GM10847 (cell line): ENCODE measurements around the gene UBTF.

Experiments
- POLR2A ChIP-seq: IDR thresholded peaks from 2 replicates; pipeline ENCODE4 v1.6.1; 2011; ENCODE audit not compliant: insufficient read length; ENCODE audit errors: extremely low read depth

UBTF gene

GRCh38 chr17:44222112-44222869, 2.8 kb upstream of the UBTF start:
- TF ChIP-seq POLR2A = no peak

- TF ChIP-seq POLR2A = no peak
These were observed 2.3 kb upstream of the UBTF start for GRCh38 chr17:44221862-44222111.

- TF ChIP-seq POLR2A = no peak
These were observed 1.8 kb upstream of the UBTF start for GRCh38 chr17:44221084-44221861.

DNA sequence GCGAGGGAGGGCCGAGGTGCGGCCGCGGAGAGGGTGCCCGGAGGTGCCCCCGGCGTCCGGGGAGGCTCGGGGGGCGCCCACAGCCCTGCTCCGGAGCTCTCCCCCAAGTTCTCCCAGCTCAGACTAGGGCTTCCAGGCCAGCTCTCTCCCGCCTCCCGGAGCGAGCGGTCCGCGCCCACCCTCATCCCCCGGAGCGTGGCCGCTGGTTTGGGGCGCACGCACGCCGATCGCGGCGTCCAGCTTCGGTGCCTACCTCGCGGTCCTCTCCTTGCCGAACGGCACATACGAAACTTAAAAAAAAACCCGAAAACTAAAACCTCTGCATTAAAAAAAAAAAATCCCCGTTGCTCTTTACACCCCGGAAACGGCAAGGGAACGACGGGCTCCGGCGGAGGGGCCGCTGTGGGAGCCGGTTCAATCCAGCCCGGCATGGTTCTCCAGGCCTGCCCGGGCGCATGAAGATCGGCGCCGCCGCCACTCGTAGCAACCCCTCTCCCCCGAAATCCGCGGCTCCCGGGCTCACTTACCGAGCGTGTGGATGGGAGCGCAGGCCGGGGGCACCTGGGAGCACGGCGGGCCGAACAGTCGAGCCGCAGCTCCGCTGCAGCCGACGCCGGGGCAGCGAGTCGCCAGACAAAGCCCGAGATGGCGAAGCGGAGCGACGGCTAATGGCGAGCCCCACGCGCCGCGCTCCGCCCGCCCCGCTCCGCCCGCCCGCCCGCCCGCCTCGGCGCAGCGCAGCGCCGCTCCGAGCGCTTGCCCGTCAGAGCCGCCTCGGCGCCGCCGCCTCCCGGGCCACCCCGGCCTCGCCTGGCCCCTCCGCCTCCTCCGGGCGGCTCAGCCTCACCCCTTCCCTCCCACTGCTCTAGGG, 973 bp upstream of the UBTF start:
- no peak for TF ChIP-seq POLR2A

- TF ChIP-seq POLR2A = peak; percentile 20
These were observed 313 bp downstream of the UBTF start for GRCh38 chr17:44219108-44219615.

- peak; percentile 68 for TF ChIP-seq POLR2A
These were observed 949 bp downstream of the UBTF start for GRCh38 chr17:44218344-44219107.

- TF ChIP-seq POLR2A = no peak
These were observed 1.6 kb downstream of the UBTF start for GRCh38 chr17:44217738-44218343.

DNA sequence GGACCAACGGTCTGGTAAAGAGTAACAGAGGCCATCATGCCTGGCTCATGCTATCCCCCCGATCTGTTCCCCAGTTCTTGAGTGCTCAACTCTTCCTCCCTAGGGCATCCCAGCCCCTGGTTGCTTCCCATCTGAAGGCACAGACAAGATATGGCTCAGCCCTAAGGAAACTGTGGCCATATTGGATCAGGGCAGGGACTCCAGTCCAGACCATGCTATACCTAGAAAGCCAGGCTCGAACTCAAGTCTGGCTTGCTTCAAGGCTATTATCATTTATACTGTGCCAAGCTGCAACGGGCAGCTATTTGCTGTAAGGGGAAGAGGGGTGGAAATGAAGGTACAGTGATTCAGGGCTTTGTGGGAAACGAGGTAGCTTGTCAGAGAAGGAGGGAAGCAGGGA, 2.8 kb downstream of the UBTF start:
- TF ChIP-seq POLR2A = no peak

DNA sequence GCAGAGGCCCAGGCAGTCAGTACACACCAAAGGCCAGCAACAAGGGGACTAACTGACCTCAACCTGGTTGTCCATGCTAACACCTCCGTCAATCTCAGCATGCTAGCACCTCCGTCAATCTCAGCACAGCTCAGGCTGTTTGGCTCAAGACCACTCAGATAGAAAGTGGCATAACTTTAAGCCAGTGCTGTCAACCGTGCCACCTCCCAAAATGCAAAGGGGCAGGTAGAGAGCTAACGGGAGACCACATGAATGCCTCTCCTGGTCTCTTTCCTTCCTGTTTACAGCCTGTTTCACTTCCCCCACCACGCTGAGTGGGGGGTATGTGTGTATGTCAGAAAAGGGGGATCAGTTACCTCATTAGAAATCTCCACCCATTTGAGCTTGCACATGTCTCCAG, 3.3 kb downstream of the UBTF start:
- no peak for TF ChIP-seq POLR2A

DNA sequence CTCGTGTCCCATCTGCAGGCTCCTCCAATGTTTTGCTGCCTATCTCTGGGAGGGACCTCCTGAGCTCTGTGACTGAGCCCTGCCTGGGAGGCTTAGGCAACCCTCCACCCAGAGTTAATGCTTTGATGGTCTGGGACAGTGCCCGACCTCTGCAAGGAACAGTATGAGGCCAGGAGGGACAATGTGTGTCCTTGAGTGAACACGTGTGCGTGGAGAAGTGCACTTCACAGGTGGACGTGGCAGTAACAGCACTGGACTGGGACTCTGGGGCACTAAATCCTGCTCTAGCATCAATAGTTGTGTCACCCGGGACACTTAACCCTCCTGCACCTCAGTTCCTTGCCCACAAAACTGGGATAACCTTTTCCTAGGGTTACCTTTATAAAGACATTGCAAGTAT, 4.6 kb downstream of the UBTF start:
- no peak for TF ChIP-seq POLR2A

DNA sequence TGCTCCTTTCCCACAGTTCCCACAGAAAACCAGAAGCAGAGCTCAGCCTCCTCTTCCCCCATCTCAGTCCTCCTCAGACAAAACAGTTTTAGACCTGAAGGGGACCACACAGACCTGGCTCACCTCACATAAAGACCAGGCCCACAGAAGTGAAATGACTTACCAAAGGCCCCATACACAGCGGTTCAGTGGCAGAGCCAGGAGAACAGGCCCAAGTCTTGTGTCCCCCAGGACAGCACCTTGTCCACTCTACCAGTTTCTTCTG, 5.3 kb downstream of the UBTF start:
- no peak for TF ChIP-seq POLR2A

- no peak for TF ChIP-seq POLR2A
These were observed 5.9 kb downstream of the UBTF start for GRCh38 chr17:44213403-44214229.

DNA sequence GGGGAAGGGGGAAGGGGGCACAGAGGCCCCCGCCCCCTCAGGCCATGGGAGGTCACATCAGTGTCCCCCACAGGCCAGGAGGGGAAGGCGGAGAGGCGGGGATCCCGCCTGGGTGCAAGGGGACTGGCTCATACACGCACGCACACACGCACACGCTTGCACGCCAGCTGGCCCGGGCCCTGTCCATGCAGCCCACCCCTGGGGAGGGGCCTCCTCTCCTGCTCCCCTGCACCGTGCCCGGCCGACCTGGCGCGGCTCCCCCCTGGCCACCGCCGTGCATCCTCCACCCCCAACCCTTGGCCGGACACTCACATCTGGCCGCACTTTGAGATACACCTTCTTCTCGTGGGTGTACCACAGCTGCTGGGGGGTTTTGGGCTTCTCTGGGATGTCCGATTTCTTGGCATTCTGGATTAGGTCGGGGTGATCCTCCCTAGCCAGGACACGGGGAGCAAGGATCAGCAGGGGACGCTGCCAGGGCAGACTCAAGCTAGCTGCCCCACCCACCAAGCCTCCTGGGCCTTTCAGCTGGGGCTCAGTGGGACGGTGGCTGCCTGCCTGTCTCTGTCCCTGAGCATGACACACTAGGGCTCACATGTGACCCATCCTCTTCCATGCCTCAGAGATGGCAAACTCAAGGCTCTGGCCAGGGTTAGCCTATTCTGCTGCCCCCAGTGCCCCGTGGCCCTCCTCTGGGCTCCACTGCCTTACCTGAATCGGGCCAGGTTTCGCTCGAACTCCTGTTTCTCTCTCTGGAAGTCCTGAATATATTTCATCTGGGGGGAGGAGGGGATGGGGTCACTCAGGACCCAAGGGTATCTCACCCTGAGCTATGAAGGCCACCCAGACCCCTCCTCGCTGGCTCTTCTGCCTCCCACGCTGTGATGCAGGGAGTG, 6.7 kb downstream of the UBTF start:
- TF ChIP-seq POLR2A = no peak
